DOHH2 (cell line): ENCODE results near the gene VAPB.

Source experiments
- H3F3A ChIP-seq: fragments of 200-600 bp; sonication (generic), shearing (Covaris generic); 2 replicates; pipeline ENCODE4 v1.6.0; 2016; ENCODE audit warnings: antibody characterized with exemption, mild to moderate bottlenecking; ENCODE audit not compliant: control insufficient read depth, insufficient read depth
- H3K27ac ChIP-seq: fragments of 200-600 bp; sonication (generic); 2 replicates; pipeline ENCODE4 v1.5.1; 2014; ENCODE audit warnings: low read depth, mild to moderate bottlenecking, low read length, moderate library complexity
- H3K27me3 ChIP-seq: fragments of 200-600 bp; sonication (generic); 2 replicates; pipeline ENCODE4 v1.6.1; 2014; ENCODE audit warnings: mild to moderate bottlenecking, low read length, mixed read lengths; ENCODE audit not compliant: control insufficient read depth
- H3K36me3 ChIP-seq: fragments of 200-600 bp; sonication (generic); 2 replicates; pipeline ENCODE4 v1.6.1; 2014; ENCODE audit warnings: mild to moderate bottlenecking, low read length, moderate library complexity, mixed read lengths; ENCODE audit not compliant: control insufficient read depth
- H3K4me1 ChIP-seq: fragments of 200-600 bp; sonication (generic); 2 replicates; pipeline ENCODE4 v1.6.1; 2014; ENCODE audit warnings: mild to moderate bottlenecking, low read length, mixed read lengths; ENCODE audit not compliant: control insufficient read depth
- H3K4me2 ChIP-seq: fragments of 200-600 bp; sonication (generic); 2 replicates; pipeline ENCODE4 v1.6.0; 2014; ENCODE audit warnings: mild to moderate bottlenecking, low read length, moderate library complexity
- H3K4me3 ChIP-seq: fragments of 200-600 bp; sonication (generic); 2 replicates; pipeline ENCODE4 v1.5.1; 2014; ENCODE audit warnings: mild to moderate bottlenecking, low read length, mixed read lengths
- H3K79me2 ChIP-seq: fragments of 200-600 bp; sonication (generic); 2 replicates; pipeline ENCODE4 v1.6.1; 2014; ENCODE audit warnings: mild to moderate bottlenecking, low read length, mixed read lengths; ENCODE audit not compliant: control insufficient read depth
- H3K9me2 ChIP-seq: fragments of 200-600 bp; sonication (generic); replicated peaks from 2 replicates; pipeline ENCODE4 v1.6.1; 2014; ENCODE audit warnings: mild to moderate bottlenecking, low read length, mixed read lengths; ENCODE audit not compliant: control insufficient read depth
- H3K9me3 ChIP-seq: fragments of 200-600 bp; sonication (generic); 2 replicates; pipeline ENCODE4 v1.6.1; 2014; ENCODE audit warnings: antibody characterized with exemption, low read length, mixed read lengths; ENCODE audit not compliant: control insufficient read depth, insufficient read depth
- H4K20me1 ChIP-seq: fragments of 200-600 bp; sonication (generic); 2 replicates; pipeline ENCODE4 v1.6.0; 2014; ENCODE audit warnings: low read depth, mild to moderate bottlenecking, antibody characterized with exemption, low read length, moderate library complexity; ENCODE audit not compliant: control insufficient read depth, insufficient read depth
- CTCF ChIP-seq: fragments of 200-600 bp; sonication (generic); IDR thresholded peaks from one replicate; pipeline ENCODE4 v1.5.1; 2014; ENCODE audit warnings: antibody characterized with exemption, mild to moderate bottlenecking, low read depth, low read length; ENCODE audit not compliant: poor library complexity, severe bottlenecking
- EZH2phosphoT487 ChIP-seq: fragments of 200-600 bp; sonication (generic); IDR thresholded peaks from 2 replicates; pipeline ENCODE4 v1.6.1; 2017; ENCODE audit warnings: borderline replicate concordance, mild to moderate bottlenecking, antibody characterized with exemption, low read length, moderate library complexity, mixed read lengths

The VAPB gene

GRCh38 chr20:58403272-58403671 is 14.2 kb downstream of the VAPB start:
- H3K4me1 ChIP-seq: peaks cover 69% of the 10 kb centered on the region
- H3K4me3 ChIP-seq: no peak overlapping the region
- H3K27ac ChIP-seq: no peak overlapping the region
- no peak for TF ChIP-seq EZH2phosphoT487
- no peak for TF ChIP-seq CTCF
- H4K20me1 ChIP-seq: peaks cover 31% of the 10 kb centered on the region
- peaks cover 100% of the 10 kb centered on the region for H3K79me2 ChIP-seq
- H3K9me2 ChIP-seq: no peaks in the 10 kb centered on the region
- no peaks in the 10 kb centered on the region for H3K27me3 ChIP-seq
- peaks cover 18% of the 10 kb centered on the region for H3F3A ChIP-seq
- H3K36me3 ChIP-seq: peaks cover 16% of the 10 kb centered on the region
- no peak overlapping the region for H3K4me2 ChIP-seq
- no peaks in the 10 kb centered on the region for H3K9me3 ChIP-seq

GRCh38 chr20:58405504-58406291 is 16.7 kb downstream of the VAPB start:
- Histone ChIP-seq H3K4me1 (peaks cover 74% of the 10 kb centered on the region), H4K20me1 (peaks cover 33% of the 10 kb centered on the region), H3K27me3 (no peaks in the 10 kb centered on the region), H3K27ac (no peak overlapping the region), H3K4me3 (no peak overlapping the region), H3K36me3 (peaks cover 15% of the 10 kb centered on the region), H3F3A (peaks cover 16% of the 10 kb centered on the region), H3K9me3 (no peaks in the 10 kb centered on the region), H3K4me2 (no peak overlapping the region), H3K9me2 (no peaks in the 10 kb centered on the region), H3K79me2 (peaks cover 100% of the 10 kb centered on the region)
- TF ChIP-seq CTCF (no peak), EZH2phosphoT487 (no peak)

- Histone ChIP-seq H3F3A (peaks cover 15% of the 10 kb centered on the region), H3K36me3 (peaks cover 15% of the 10 kb centered on the region), H4K20me1 (peaks cover 32% of the 10 kb centered on the region), H3K4me2 (no peak overlapping the region; the same call in 1 of the 2 replicates), H3K4me3 (no peak overlapping the region), H3K27ac (no peak overlapping the region), H3K9me3 (no peaks in the 10 kb centered on the region), H3K4me1 (peaks cover 67% of the 10 kb centered on the region), H3K9me2 (no peaks in the 10 kb centered on the region), H3K79me2 (peaks cover 100% of the 10 kb centered on the region), H3K27me3 (no peaks in the 10 kb centered on the region)
- TF ChIP-seq CTCF (no peak), EZH2phosphoT487 (no peak)
Measured at GRCh38 chr20:58406422-58407001, 17.5 kb downstream of the VAPB start.
